Sigmoid colon (tissue), 4 donors: ENCODE measurements around the gene MGMT.

ENCODE experiments used
- EP300 ChIP-seq, 4 donors: sonication (generic); formaldehyde crosslinking; IDR thresholded peaks; one replicate each; pipeline ENCODE4 v1.6.1; 2017; ENCODE audit warnings: antibody characterized with exemption in 4 of 4
- POLR2A ChIP-seq, 2 donors: fragments of 450-650 bp; IDR thresholded peaks; one replicate each; pipeline ENCODE4 v1.6.1; 2016; ENCODE audit warnings: antibody characterized with exemption in 2 of 2, mild to moderate bottlenecking in 2 of 2, moderate library complexity in 2 of 2
- TF ChIP-seq, protein P1 (sequence below), 4 experiments: fragments of 450-650 bp in 3 of 4; fragments of 200-600 bp in 1 of 4; IDR thresholded peaks; one replicate each; pipeline ENCODE4 v1.5.1; 2016 to 2019; ENCODE audit warnings: antibody characterized with exemption in 4 of 4, mild to moderate bottlenecking in 3 of 4, moderate library complexity in 2 of 4

GRCh38 chr10:129725482-129725881 lies 258.4 kb downstream of the MGMT start:
- TF ChIP-seq, protein P1, sequence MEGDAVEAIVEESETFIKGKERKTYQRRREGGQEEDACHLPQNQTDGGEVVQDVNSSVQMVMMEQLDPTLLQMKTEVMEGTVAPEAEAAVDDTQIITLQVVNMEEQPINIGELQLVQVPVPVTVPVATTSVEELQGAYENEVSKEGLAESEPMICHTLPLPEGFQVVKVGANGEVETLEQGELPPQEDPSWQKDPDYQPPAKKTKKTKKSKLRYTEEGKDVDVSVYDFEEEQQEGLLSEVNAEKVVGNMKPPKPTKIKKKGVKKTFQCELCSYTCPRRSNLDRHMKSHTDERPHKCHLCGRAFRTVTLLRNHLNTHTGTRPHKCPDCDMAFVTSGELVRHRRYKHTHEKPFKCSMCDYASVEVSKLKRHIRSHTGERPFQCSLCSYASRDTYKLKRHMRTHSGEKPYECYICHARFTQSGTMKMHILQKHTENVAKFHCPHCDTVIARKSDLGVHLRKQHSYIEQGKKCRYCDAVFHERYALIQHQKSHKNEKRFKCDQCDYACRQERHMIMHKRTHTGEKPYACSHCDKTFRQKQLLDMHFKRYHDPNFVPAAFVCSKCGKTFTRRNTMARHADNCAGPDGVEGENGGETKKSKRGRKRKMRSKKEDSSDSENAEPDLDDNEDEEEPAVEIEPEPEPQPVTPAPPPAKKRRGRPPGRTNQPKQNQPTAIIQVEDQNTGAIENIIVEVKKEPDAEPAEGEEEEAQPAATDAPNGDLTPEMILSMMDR (IDR thresholded peaks at IDR 0.05), result no peak
- TF ChIP-seq POLR2A (IDR thresholded peaks at IDR 0.05) (no peak), EP300 (IDR thresholded peaks at IDR 0.05) (no peak)
